ENCODE measurements around the gene SIK2. TPM values are rescaled to one million over a fixed set of nuclear protein-coding genes. Genes with fewer than 3 reads are reported as not detected.

SIK2 gene
- total RNA-seq, 1 experiment from 2014 or later = 9.0 TPM

GRCh38 chr11:111555255-111555654, 47.0 kb upstream of the SIK2 start:
- TF ChIP-seq EZH2 (IDR thresholded peaks at IDR 0.05; ENCODE audit: low read length, unreplicated experiment) (no peak), EZH2phosphoT487 (IDR thresholded peaks at IDR 0.05; ENCODE audit: borderline replicate concordance, low read length) (no peak), CTCF (conservative IDR thresholded peaks at IDR 0.05; ENCODE audit: low read depth, low read length) (no peak)
- peaks cover 24% of the 10 kb centered on the region for H3F3A ChIP-seq (ENCODE audit: low read length, unreplicated experiment)
- H3K9ac ChIP-seq (ENCODE audit: low read length) = peak overlapping the region; percentile 79
- BruUV-seq (replicated peaks) = no TSS peak
- ATAC-seq (no peak), DNase-seq (peak; percentile 55)
- H3K27me3 ChIP-seq (ENCODE audit: low read length) = no peaks in the 10 kb centered on the region
- H4K20me1 ChIP-seq (ENCODE audit: low read length) = no peaks in the 10 kb centered on the region
- no peaks in the 10 kb centered on the region for H3K9me3 ChIP-seq (ENCODE audit: low read length)
- H3K4me1 ChIP-seq (ENCODE audit: insufficient read depth, low read length) = peaks cover 64% of the 10 kb centered on the region
- no peak overlapping the region for H2AFZ ChIP-seq (ENCODE audit: low read length)
- CTCF ChIA-PET = interaction anchor here (0.5 kb wide), 1 partner anchor 163 kb away, joined by 3 read pairs; no protein-coding TSS in a partner anchor
- no peaks in the 10 kb centered on the region for H3K9me2 ChIP-seq (replicated peaks; ENCODE audit: low read length)
- peak overlapping the region; percentile 95 for H3K27ac ChIP-seq (ENCODE audit: low read length)
- H3K4me3 ChIP-seq (ENCODE audit: low read length) = peak overlapping the region; percentile 51; the same call in 1 of the 2 replicates
- no peaks in the 10 kb centered on the region for H3K79me2 ChIP-seq (ENCODE audit: low read length)
- peak overlapping the region; percentile 79 for H3K4me2 ChIP-seq (ENCODE audit: low read length)
- POLR2A ChIA-PET (ENCODE audit: unreplicated experiment) = no interaction called here
- intact Hi-C loops (cut with micrococcal nuclease) = no loop called here
- peaks cover 5% of the 10 kb centered on the region; the same call in 1 of the 2 replicates for H3K36me3 ChIP-seq (ENCODE audit: low read depth, low read length)

GRCh38 chr11:111557425-111558111, 44.7 kb upstream of the SIK2 start:
- peak overlapping the region; percentile 51 for H2AFZ ChIP-seq (ENCODE audit: low read length)

More at GRCh38 chr11:111557425-111558111, 44.7 kb upstream of the SIK2 start:
- no peaks in the 10 kb centered on the region for H3K27me3 ChIP-seq (ENCODE audit: low read length)
- BruUV-seq (replicated peaks) = TSS peak; percentile 64
- H3K36me3 ChIP-seq (ENCODE audit: low read depth, low read length) = peaks cover 5% of the 10 kb centered on the region; the same call in 1 of the 2 replicates
- TF ChIP-seq CTCF (conservative IDR thresholded peaks at IDR 0.05; ENCODE audit: low read depth, low read length) = no peak; the same call in 1 of the 2 replicates
- no peak for TF ChIP-seq EZH2phosphoT487 (IDR thresholded peaks at IDR 0.05; ENCODE audit: borderline replicate concordance, low read length)
- no peak for TF ChIP-seq EZH2 (IDR thresholded peaks at IDR 0.05; ENCODE audit: low read length, unreplicated experiment)
- ATAC-seq (peak; percentile 49), DNase-seq (peak; percentile 98)
- H3K9me3 ChIP-seq (ENCODE audit: low read length) = no peaks in the 10 kb centered on the region
- peaks cover 87% of the 10 kb centered on the region for H3K4me1 ChIP-seq (ENCODE audit: insufficient read depth, low read length)
- H3K79me2 ChIP-seq (ENCODE audit: low read length) = no peaks in the 10 kb centered on the region
- CTCF ChIA-PET = interaction anchor here (1.1 kb wide), 2 partner anchors 26 to 103 kb away, joined by 3 to 4 read pairs; no protein-coding TSS in a partner anchor
- peaks cover 41% of the 10 kb centered on the region for H3F3A ChIP-seq (ENCODE audit: low read length, unreplicated experiment)
- H3K4me3 ChIP-seq (ENCODE audit: low read length) = peak overlapping the region; percentile 17; the same call in 1 of the 2 replicates
- peak overlapping the region; percentile 33 for H3K9ac ChIP-seq (ENCODE audit: low read length)
- no peaks in the 10 kb centered on the region for H3K9me2 ChIP-seq (replicated peaks; ENCODE audit: low read length)
- intact Hi-C loops (cut with micrococcal nuclease) = no loop called here
- no peaks in the 10 kb centered on the region for H4K20me1 ChIP-seq (ENCODE audit: low read length)
- H3K27ac ChIP-seq (ENCODE audit: low read length) = peak overlapping the region; percentile 95
- POLR2A ChIA-PET (ENCODE audit: unreplicated experiment) = interaction anchor here (0.7 kb wide), 1 partner anchor 408 kb away, joined by 3 read pairs; no protein-coding TSS in a partner anchor
- H3K4me2 ChIP-seq (ENCODE audit: low read length) = peak overlapping the region; percentile 66

Data from PC-3 (cell line).